Middle frontal gyrus (tissue), 1 donor: ENCODE results near the gene TNFRSF8.
A peak's percentile ranks its signal among the peaks of the same experiment; 100 is the strongest.

Experiments used
- DNase-seq: peaks from one replicate; pipeline ENCODE4 v3.0.0-alpha.2; 2015; ENCODE audit warnings: low spot score; ENCODE audit errors: extremely low spot score

TNFRSF8 gene

GRCh38 chr1:12140515-12141162 is 77.5 kb downstream of the TNFRSF8 start:
- DNase-seq, result no peak

- DNase-seq, result no peak
Measured at GRCh38 chr1:12141163-12141850, 78.2 kb downstream of the TNFRSF8 start.

GRCh38 chr1:12142141-12142823 is 79.2 kb downstream of the TNFRSF8 start:
- DNase-seq, result no peak

- DNase-seq, result no peak
Measured at GRCh38 chr1:12142891-12143630, 80.0 kb downstream of the TNFRSF8 start.

GRCh38 chr1:12143631-12144155 is 80.6 kb downstream of the TNFRSF8 start:
- DNase-seq, result peak; percentile 6

- no peak for DNase-seq
Measured at GRCh38 chr1:12144236-12144635, 81.1 kb downstream of the TNFRSF8 start.

- no peak for DNase-seq
Measured at GRCh38 chr1:12144969-12145368, 81.9 kb downstream of the TNFRSF8 start.

GRCh38 chr1:12145616-12146342 is 82.7 kb downstream of the TNFRSF8 start:
- DNase-seq, result no peak

- no peak for DNase-seq
Measured at GRCh38 chr1:12146343-12147112, 83.4 kb downstream of the TNFRSF8 start.

GRCh38 chr1:12147201-12147701 is 84.1 kb downstream of the TNFRSF8 start:
- DNase-seq, result no peak

GRCh38 chr1:12148160-12148957 is 85.3 kb downstream of the TNFRSF8 start:
- no peak for DNase-seq

GRCh38 chr1:12148958-12149790 is 86.1 kb downstream of the TNFRSF8 start:
- no peak for DNase-seq

- DNase-seq, result no peak
Measured at GRCh38 chr1:12149791-12150175, 86.7 kb downstream of the TNFRSF8 start.

- no peak for DNase-seq
Measured at GRCh38 chr1:12150456-12151200, 87.5 kb downstream of the TNFRSF8 start.

GRCh38 chr1:12151465-12151864 is 88.4 kb downstream of the TNFRSF8 start:
- no peak for DNase-seq

- no peak for DNase-seq
Measured at GRCh38 chr1:12152113-12152891, 89.2 kb downstream of the TNFRSF8 start.
